ENCODE data around the gene DAB2. TPM values are rescaled to one million over a fixed set of nuclear protein-coding genes. Genes with fewer than 3 reads are reported as not detected.

DAB2 gene
- total and polyA plus RNA-seq, 7 donors: 4.1 to 37.1 (median 13.5) TPM

DNA sequence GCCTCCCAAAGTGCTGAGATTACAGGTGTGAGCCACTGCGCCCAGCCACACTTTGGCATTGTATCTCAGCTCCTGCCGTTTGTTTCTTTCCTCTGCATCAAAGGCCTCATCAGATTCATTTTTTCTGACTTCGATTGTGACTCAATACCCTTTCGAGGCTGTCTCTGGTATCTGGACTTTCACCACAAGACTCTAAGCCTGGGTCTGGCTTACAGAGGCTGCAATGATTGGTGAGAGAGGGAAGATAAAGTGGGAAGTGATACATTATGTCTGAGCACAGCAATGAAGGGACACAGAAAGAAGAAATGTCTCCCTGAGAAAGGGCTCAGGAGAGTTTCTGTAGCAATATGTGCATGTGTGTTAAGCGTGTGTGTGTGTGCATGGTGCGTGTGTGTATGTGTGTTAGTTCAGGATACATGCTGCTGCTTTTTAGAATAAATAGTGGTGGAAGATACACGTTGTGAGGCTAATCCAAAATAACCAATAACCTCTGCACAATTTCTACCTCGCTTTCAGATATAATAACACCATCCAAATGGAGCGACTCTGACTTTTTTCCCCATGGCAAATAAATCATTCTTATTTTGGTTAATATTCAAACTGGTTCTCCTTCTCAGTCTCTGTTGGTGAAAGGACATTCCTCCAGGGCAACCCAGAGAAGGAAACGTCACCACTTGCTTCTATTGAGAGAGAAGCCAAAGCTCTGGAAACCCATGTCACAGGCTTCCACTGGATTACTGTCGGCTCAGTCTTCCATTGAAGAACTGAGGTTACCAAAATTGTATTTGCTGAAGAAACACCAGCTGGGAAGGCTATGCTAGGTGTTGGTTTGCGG, 8.1 kb upstream of the DAB2 start:
- intact Hi-C loops (cut with DNase I): no loop called here
- no peak for ATAC-seq
- Histone ChIP-seq H3K4me3 (no peak overlapping the region), H3K27ac (no peak overlapping the region), H3K4me1 (no peaks in the 10 kb centered on the region), H3K9me3 (no peaks in the 10 kb centered on the region), H3K36me3 (ENCODE audit: insufficient read depth in 1 of 2, low read depth in 1 of 2) (no peaks in the 10 kb centered on the region), H3K27me3 (ENCODE audit: insufficient read depth in 3 of 3, low read length in 2 of 3) (peaks cover 0 to 7% (median 0%) of the 10 kb centered on the region in 3 donors)
- no peak for DNase-seq
- TF ChIP-seq, protein P1, sequence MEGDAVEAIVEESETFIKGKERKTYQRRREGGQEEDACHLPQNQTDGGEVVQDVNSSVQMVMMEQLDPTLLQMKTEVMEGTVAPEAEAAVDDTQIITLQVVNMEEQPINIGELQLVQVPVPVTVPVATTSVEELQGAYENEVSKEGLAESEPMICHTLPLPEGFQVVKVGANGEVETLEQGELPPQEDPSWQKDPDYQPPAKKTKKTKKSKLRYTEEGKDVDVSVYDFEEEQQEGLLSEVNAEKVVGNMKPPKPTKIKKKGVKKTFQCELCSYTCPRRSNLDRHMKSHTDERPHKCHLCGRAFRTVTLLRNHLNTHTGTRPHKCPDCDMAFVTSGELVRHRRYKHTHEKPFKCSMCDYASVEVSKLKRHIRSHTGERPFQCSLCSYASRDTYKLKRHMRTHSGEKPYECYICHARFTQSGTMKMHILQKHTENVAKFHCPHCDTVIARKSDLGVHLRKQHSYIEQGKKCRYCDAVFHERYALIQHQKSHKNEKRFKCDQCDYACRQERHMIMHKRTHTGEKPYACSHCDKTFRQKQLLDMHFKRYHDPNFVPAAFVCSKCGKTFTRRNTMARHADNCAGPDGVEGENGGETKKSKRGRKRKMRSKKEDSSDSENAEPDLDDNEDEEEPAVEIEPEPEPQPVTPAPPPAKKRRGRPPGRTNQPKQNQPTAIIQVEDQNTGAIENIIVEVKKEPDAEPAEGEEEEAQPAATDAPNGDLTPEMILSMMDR (IDR thresholded peaks at IDR 0.05): no peak
- 88 to 90% (median 90%) methylated on average over 12 of the region's 12 CpGs for WGBS, 3 donors

GRCh38 chr5:39430461-39430860, 5.7 kb upstream of the DAB2 start:
- DNase-seq: no peak
- H3K4me1 ChIP-seq: peaks cover 12% of the 10 kb centered on the region
- intact Hi-C loops (cut with DNase I): no loop called here
- no peak overlapping the region for H3K4me3 ChIP-seq
- H3K9me3 ChIP-seq: no peaks in the 10 kb centered on the region
- 62 to 97% (median 92%) methylated on average over 2 of the region's 2 CpGs for WGBS, 3 donors
- TF ChIP-seq, protein P1 (IDR thresholded peaks at IDR 0.05): no peak
- ATAC-seq: no peak
- peaks cover 0 to 7% (median 0%) of the 10 kb centered on the region in 3 donors for H3K27me3 ChIP-seq (ENCODE audit: insufficient read depth in 3 of 3, low read length in 2 of 3)
- H3K36me3 ChIP-seq (ENCODE audit: insufficient read depth in 1 of 2, low read depth in 1 of 2): no peaks in the 10 kb centered on the region
- H3K27ac ChIP-seq: no peak overlapping the region

GRCh38 chr5:39428640-39429039, 3.9 kb upstream of the DAB2 start:
- intact Hi-C loops (cut with DNase I): no loop called here
- H3K27ac ChIP-seq: no peak overlapping the region
- no peak for DNase-seq

DNA sequence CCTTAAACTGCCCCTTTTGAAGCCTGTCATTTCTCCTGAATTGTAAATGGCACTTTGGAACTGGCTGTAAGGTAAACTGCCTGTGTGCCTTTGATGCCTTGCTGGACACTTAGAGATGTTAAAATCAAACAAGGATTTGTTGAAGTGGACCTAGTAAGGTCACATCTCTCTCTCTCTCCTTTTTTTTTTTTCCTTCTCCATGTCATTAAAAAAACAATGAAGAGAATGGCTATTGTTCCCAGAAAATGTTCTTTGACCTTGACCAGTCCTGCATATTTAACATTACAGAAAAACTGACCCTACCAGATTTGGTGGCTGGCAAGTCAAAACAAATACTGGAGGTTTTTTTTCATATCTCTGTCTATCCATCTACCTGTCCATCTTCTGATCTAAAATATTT, 2.9 kb upstream of the DAB2 start:
- H3K4me3 ChIP-seq: no peak overlapping the region
- H3K27me3 ChIP-seq (ENCODE audit: insufficient read depth in 3 of 3, low read length in 2 of 3): peaks cover 0 to 12% (median 3%) of the 10 kb centered on the region in 3 donors
- H3K27ac ChIP-seq: no peak overlapping the region
- no peaks in the 10 kb centered on the region for H3K36me3 ChIP-seq (ENCODE audit: insufficient read depth in 1 of 2, low read depth in 1 of 2)
- TF ChIP-seq, protein P1 (IDR thresholded peaks at IDR 0.05): no peak
- ATAC-seq (no peak), DNase-seq (no peak)
- no peaks in the 10 kb centered on the region for H3K9me3 ChIP-seq
- H3K4me1 ChIP-seq: peaks cover 12% of the 10 kb centered on the region
- intact Hi-C loops (cut with DNase I): no loop called here

More at GRCh38 chr5:39428640-39429039, 3.9 kb upstream of the DAB2 start:
- H3K4me1 ChIP-seq: peaks cover 12% of the 10 kb centered on the region
- H3K9me3 ChIP-seq: no peaks in the 10 kb centered on the region
- H3K36me3 ChIP-seq (ENCODE audit: insufficient read depth in 1 of 2, low read depth in 1 of 2): no peaks in the 10 kb centered on the region
- H3K4me3 ChIP-seq: no peak overlapping the region
- no peak for ATAC-seq
- WGBS, 3 donors: 93 to 94% (median 94%) methylated on average over 4 of the region's 4 CpGs
- TF ChIP-seq, protein P1 (IDR thresholded peaks at IDR 0.05): no peak
- H3K27me3 ChIP-seq (ENCODE audit: insufficient read depth in 3 of 3, low read length in 2 of 3): peaks cover 0 to 12% (median 0%) of the 10 kb centered on the region in 3 donors

All from psoas muscle (tissue), 8 donors.